ENCODE results near the gene FRMD4B.

DNA sequence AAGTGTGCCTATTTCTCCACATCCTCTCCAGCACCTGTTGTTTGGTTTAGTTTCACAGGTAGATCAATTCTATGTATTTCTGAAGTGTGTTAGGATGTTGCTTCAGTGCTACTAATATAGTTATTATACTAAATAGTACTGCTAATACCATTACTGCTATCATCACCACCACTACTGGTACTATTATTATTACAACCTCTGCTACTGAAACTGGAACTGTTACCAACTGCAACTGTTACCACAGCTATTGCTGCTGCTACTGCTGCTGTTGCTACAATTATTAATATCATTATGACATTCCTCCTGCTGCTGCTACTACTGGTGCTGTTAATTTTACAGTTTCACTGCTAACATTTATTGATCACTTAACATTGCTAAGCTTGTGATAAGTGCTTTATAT lies 255.2 kb downstream of the FRMD4B start:
- TF ChIP-seq, protein P1, sequence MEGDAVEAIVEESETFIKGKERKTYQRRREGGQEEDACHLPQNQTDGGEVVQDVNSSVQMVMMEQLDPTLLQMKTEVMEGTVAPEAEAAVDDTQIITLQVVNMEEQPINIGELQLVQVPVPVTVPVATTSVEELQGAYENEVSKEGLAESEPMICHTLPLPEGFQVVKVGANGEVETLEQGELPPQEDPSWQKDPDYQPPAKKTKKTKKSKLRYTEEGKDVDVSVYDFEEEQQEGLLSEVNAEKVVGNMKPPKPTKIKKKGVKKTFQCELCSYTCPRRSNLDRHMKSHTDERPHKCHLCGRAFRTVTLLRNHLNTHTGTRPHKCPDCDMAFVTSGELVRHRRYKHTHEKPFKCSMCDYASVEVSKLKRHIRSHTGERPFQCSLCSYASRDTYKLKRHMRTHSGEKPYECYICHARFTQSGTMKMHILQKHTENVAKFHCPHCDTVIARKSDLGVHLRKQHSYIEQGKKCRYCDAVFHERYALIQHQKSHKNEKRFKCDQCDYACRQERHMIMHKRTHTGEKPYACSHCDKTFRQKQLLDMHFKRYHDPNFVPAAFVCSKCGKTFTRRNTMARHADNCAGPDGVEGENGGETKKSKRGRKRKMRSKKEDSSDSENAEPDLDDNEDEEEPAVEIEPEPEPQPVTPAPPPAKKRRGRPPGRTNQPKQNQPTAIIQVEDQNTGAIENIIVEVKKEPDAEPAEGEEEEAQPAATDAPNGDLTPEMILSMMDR (IDR thresholded peaks at IDR 0.05) = no peak
- TF ChIP-seq POLR2A (IDR thresholded peaks at IDR 0.05) (no peak), EP300 (IDR thresholded peaks at IDR 0.05) (no peak)

Data from upper lobe of left lung (tissue), 4 donors.